ENCODE data around the gene COL16A1. TPM values are rescaled to one million over a fixed set of nuclear protein-coding genes. Genes with fewer than 3 reads are reported as not detected.

Gene COL16A1
- total and polyA plus RNA-seq, 2 of the 4 experiments (the other 2 are of a cell fraction) = 34.2 to 62.8 TPM

GRCh38 chr1:31727849-31728248 is 24.0 kb upstream of the COL16A1 start:
- TF ChIP-seq RAD21 (IDR thresholded peaks at IDR 0.05; ENCODE audit: low read length) = no peak
- TF ChIP-seq FOS (IDR thresholded peaks at IDR 0.05; ENCODE audit: low read depth, low read length) = no peak
- TF ChIP-seq RCOR1 (IDR thresholded peaks at IDR 0.05; ENCODE audit: insufficient replicate concordance, low read length) = no peak
- TF ChIP-seq RFX5 (IDR thresholded peaks at IDR 0.05; ENCODE audit: low read depth, low read length) = no peak
- no peak for TF ChIP-seq POLR2A (IDR thresholded peaks at IDR 0.05; ENCODE audit: low read depth, low read length)
- no peak for TF ChIP-seq SMC3 (IDR thresholded peaks at IDR 0.05; ENCODE audit: low read depth, low read length)
- no peak for TF ChIP-seq NFE2L2 (IDR thresholded peaks at IDR 0.05; ENCODE audit: low read depth, low read length)
- TF ChIP-seq USF2 (IDR thresholded peaks at IDR 0.05; ENCODE audit: low read depth, low read length) = no peak
- no peak for TF ChIP-seq CHD1 (IDR thresholded peaks at IDR 0.05; ENCODE audit: low read depth, low read length)
- TF ChIP-seq MAFK (IDR thresholded peaks at IDR 0.05; ENCODE audit: low read depth, low read length) = no peak
- TF ChIP-seq MXI1 (IDR thresholded peaks at IDR 0.05; ENCODE audit: borderline replicate concordance, low read depth, low read length) = no peak
- no peak overlapping the region for H3K14ac ChIP-seq (replicated peaks; ENCODE audit: low read depth, low read length)
- H4K5ac ChIP-seq (ENCODE audit: low read depth, low read length) = no peak overlapping the region
- peaks cover 7% of the 10 kb centered on the region; the same call in 1 of the 2 replicates for H3K36me3 ChIP-seq (ENCODE audit: control insufficient read depth, insufficient read depth, low read length)
- no peak overlapping the region for H3K18ac ChIP-seq (ENCODE audit: low read depth, low read length)
- no peak overlapping the region for H2BK5ac ChIP-seq (ENCODE audit: low read depth, low read length, poor library complexity, severe bottlenecking)
- H2AFZ ChIP-seq (replicated peaks; ENCODE audit: low read length, poor library complexity) = no peak overlapping the region
- H3K79me1 ChIP-seq (ENCODE audit: low read depth in 1 of 2, low read length in 2 of 2) = no peaks in the 10 kb centered on the region
- peaks cover 4% of the 10 kb centered on the region; the same call in 1 of the 2 replicates for H3K9me1 ChIP-seq (ENCODE audit: insufficient read depth, low read length)
- H3K27ac ChIP-seq (ENCODE audit: insufficient read depth, low read length) = no peak overlapping the region
- H4K91ac ChIP-seq (ENCODE audit: insufficient read depth, low read depth, low read length) = no peak overlapping the region
- no peak overlapping the region for H3K4ac ChIP-seq (ENCODE audit: low read depth, low read length)
- intact Hi-C loops (cut with micrococcal nuclease) (no loop called here), dilution Hi-C loops (cut with HindIII; ENCODE audit: low sequenced_read_pairs, unreplicated experiment) (no loop called here), in situ Hi-C loops (cut with MboI; ENCODE audit: low sequenced_read_pairs) (loop anchor here (5.0 to 10.0 kb wide), 2 partner anchors 49 to 163 kb away; no protein-coding TSS in a partner anchor)
- H3K23ac ChIP-seq (ENCODE audit: low read depth, low read length) = no peak overlapping the region
- no peak overlapping the region for H3K4me2 ChIP-seq (ENCODE audit: low read depth, low read length)
- H2AK9ac ChIP-seq (replicated peaks; ENCODE audit: low read depth, low read length, poor library complexity) = no peak overlapping the region
- ATAC-seq (ENCODE audit: low read depth) = no peak
- no peaks in the 10 kb centered on the region for H3K27me3 ChIP-seq (ENCODE audit: control insufficient read depth, insufficient read depth, low read length)
- no peaks in the 10 kb centered on the region for H3K4me1 ChIP-seq (ENCODE audit: control insufficient read depth, insufficient read depth, low read length)
- no peak for DNase-seq
- H3K9ac ChIP-seq (ENCODE audit: low read depth, low read length) = no peak overlapping the region
- no TSS peak for BruUV-seq (replicated peaks)
- H4K20me1 ChIP-seq (ENCODE audit: insufficient read depth, low read length) = 0 out of 2 replicates have a peak, but pooled peaks cover 8% of the 10 kb centered on the region
- WGBS, 2 experiments (ENCODE audit: extremely low coverage in 2 of 2, insufficient read length in 1 of 2) = 40% methylated on average over 1 of the region's 19 CpGs; no CpG with 5 or more reads in 1 of the 2 experiments
- H2AK5ac ChIP-seq (ENCODE audit: low read depth, low read length) = no peak overlapping the region
- H3K56ac ChIP-seq (ENCODE audit: extremely low read depth, insufficient read depth, low read length) = no peak overlapping the region
- H2BK15ac ChIP-seq (ENCODE audit: low read depth, low read length) = no peak overlapping the region
- no peaks in the 10 kb centered on the region for H3K9me3 ChIP-seq (ENCODE audit: control insufficient read depth, insufficient read depth, low read length)
- POLR2A ChIA-PET (ENCODE audit: unreplicated experiment) = no interaction called here
- no peak overlapping the region for H2BK20ac ChIP-seq (ENCODE audit: low read depth, low read length)
- CTCF ChIA-PET = no interaction called here
- no peak overlapping the region for H3K4me3 ChIP-seq (ENCODE audit: insufficient read depth, low read depth, low read length)
- no peak overlapping the region for H2BK120ac ChIP-seq (ENCODE audit: low read depth, low read length)
- no peak overlapping the region for H4K8ac ChIP-seq (ENCODE audit: low read depth in 2 of 2, low read length in 2 of 2)

All from IMR-90 (cell line).